Cardiac septum (tissue), 1 donor: ENCODE measurements around the gene EMX2. TPM values are rescaled to one million over a fixed set of nuclear protein-coding genes. Genes with fewer than 3 reads are reported as not detected.

ENCODE experiments used
- DNase-seq: peaks from one replicate; pipeline ENCODE4 v3.0.0-alpha.2; 2020; ENCODE audit warnings: low spot score
- intact Hi-C: fragments of 100-400 bp; cut with DNase I; formaldehyde crosslinking; loops from one replicate; pipeline ENCODE4 v1.14.0; 2022
- total RNA-seq: library from RNA; stranded (reverse); fragmentation: NEBNext Ultra II Directional; extraction: Animal tissue kit (Norgen Biotek cat#: 25700); gene quantifications from one replicate; pipeline ENCODE4 v1.2.1, GENCODE V29; 2021
- donor health status: DM: no; HTN: no; CAD: no.

EMX2 gene
- total RNA-seq, 1 donor from 2014 or later = 0.19 TPM

GRCh38 chr10:117541909-117542705, 439 bp upstream of the EMX2 start:
- peak; percentile 71 for DNase-seq
- intact Hi-C loops = loop anchor here (10.0 kb wide), 1 partner anchor 563 kb away; no protein-coding TSS in a partner anchor

- intact Hi-C loops = loop anchor here (10.0 kb wide), 1 partner anchor 561 kb away; no protein-coding TSS in a partner anchor
- DNase-seq = peak; percentile 68
Measured at GRCh38 chr10:117543225-117544003, 868 bp downstream of the EMX2 start.

GRCh38 chr10:117544004-117544701, 1.6 kb downstream of the EMX2 start:
- intact Hi-C loops = loop anchor here (10.0 kb wide), 1 partner anchor 561 kb away; no protein-coding TSS in a partner anchor
- DNase-seq = peak; percentile 4

GRCh38 chr10:117544711-117545140, 2.2 kb downstream of the EMX2 start:
- intact Hi-C loops = loop anchor here (10.0 kb wide), 1 partner anchor 560 kb away; no protein-coding TSS in a partner anchor

GRCh38 chr10:117545141-117546019, 2.8 kb downstream of the EMX2 start:
- intact Hi-C loops = loop anchor here (10.0 kb wide), 1 partner anchor 559 kb away; no protein-coding TSS in a partner anchor

More at GRCh38 chr10:117544711-117545140, 2.2 kb downstream of the EMX2 start:
- DNase-seq = peak; percentile 49

GRCh38 chr10:117546020-117546580, 3.6 kb downstream of the EMX2 start:
- intact Hi-C loops = loop anchor here (10.0 kb wide), 1 partner anchor 559 kb away; no protein-coding TSS in a partner anchor
- DNase-seq = peak; percentile 49

More at GRCh38 chr10:117545141-117546019, 2.8 kb downstream of the EMX2 start:
- peak; percentile 61 for DNase-seq

- intact Hi-C loops = loop anchor here (10.0 kb wide), 1 partner anchor 558 kb away; no protein-coding TSS in a partner anchor
- no peak for DNase-seq
Measured at GRCh38 chr10:117546581-117547015, 4.1 kb downstream of the EMX2 start.

GRCh38 chr10:117547016-117547715, 4.6 kb downstream of the EMX2 start:
- intact Hi-C loops = loop anchor here (10.0 kb wide), 1 partner anchor 558 kb away; no protein-coding TSS in a partner anchor

GRCh38 chr10:117547716-117548668, 5.4 kb downstream of the EMX2 start:
- no peak for DNase-seq
- intact Hi-C loops = loop anchor here (10.0 kb wide), 1 partner anchor 557 kb away; no protein-coding TSS in a partner anchor

More at GRCh38 chr10:117547016-117547715, 4.6 kb downstream of the EMX2 start:
- no peak for DNase-seq

- no peak for DNase-seq
- intact Hi-C loops = loop anchor here (10.0 kb wide), 1 partner anchor 556 kb away; no protein-coding TSS in a partner anchor
Measured at GRCh38 chr10:117549100-117549585, 6.6 kb downstream of the EMX2 start.

GRCh38 chr10:117550076-117550475, 7.5 kb downstream of the EMX2 start:
- DNase-seq = no peak
- intact Hi-C loops = no loop called here

- intact Hi-C loops = no loop called here
- DNase-seq = no peak
Measured at GRCh38 chr10:117550599-117551329, 8.2 kb downstream of the EMX2 start.

- no peak for DNase-seq
- intact Hi-C loops = no loop called here
Measured at GRCh38 chr10:117551330-117552155, 9.0 kb downstream of the EMX2 start.

- intact Hi-C loops = no loop called here
- no peak for DNase-seq
Measured at GRCh38 chr10:117552156-117552631, 9.6 kb downstream of the EMX2 start.
